Osteoblast (primary cell): Measurements from ENCODE around the gene MDH1B. TPM values are rescaled to one million over a fixed set of nuclear protein-coding genes. Genes with fewer than 3 reads are reported as not detected.

Source experiments
- DNase-seq: peaks from one replicate; pipeline ENCODE4 v3.0.0; 2011; ENCODE audit warnings: low spot score, mixed read lengths; ENCODE audit not compliant: insufficient read length; ENCODE audit errors: missing footprints
- H2AFZ ChIP-seq: 2 replicates; pipeline ENCODE4 v1.6.0; 2011; ENCODE audit warnings: mild to moderate bottlenecking, low read length
- H3K27ac ChIP-seq: 2 replicates; pipeline ENCODE4 v1.5.1; 2011; ENCODE audit warnings: mild to moderate bottlenecking, low read depth, low read length, moderate library complexity
- H3K27me3 ChIP-seq: 2 replicates; pipeline ENCODE4 v1.6.0; 2012; ENCODE audit warnings: mild to moderate bottlenecking, control low read depth, inconsistent platforms, low read length, moderate library complexity; ENCODE audit not compliant: insufficient read depth
- H3K36me3 ChIP-seq: 2 replicates; pipeline ENCODE4 v1.5.1; 2011; ENCODE audit warnings: mild to moderate bottlenecking, low read length, control low read depth, moderate library complexity; ENCODE audit not compliant: insufficient read depth
- H3K4me1 ChIP-seq: 2 replicates; pipeline ENCODE4 v1.5.1; 2011; ENCODE audit warnings: mild to moderate bottlenecking, low read length, control low read depth, moderate library complexity; ENCODE audit not compliant: insufficient read depth
- H3K4me2 ChIP-seq: 2 replicates; pipeline ENCODE4 v1.6.0; 2011; ENCODE audit warnings: mild to moderate bottlenecking, low read length; ENCODE audit not compliant: insufficient read depth
- H3K4me3 ChIP-seq: fragments of 200-600 bp; sonication (generic); 3 replicates; pipeline ENCODE4 v1.5.1; 2012; ENCODE audit warnings: mild to moderate bottlenecking, low read length, inconsistent platforms; ENCODE audit not compliant: insufficient read depth
- H3K79me2 ChIP-seq: 2 replicates; pipeline ENCODE4 v1.6.0; 2012; ENCODE audit warnings: mild to moderate bottlenecking, low read length, control low read depth, inconsistent platforms; ENCODE audit not compliant: insufficient read depth
- H3K9me3 ChIP-seq: 2 replicates; pipeline ENCODE4 v1.5.1; 2011; ENCODE audit warnings: low read depth, low read length, control low read depth
- H4K20me1 ChIP-seq: 2 replicates; pipeline ENCODE4 v1.6.0; 2012; ENCODE audit warnings: mild to moderate bottlenecking, low read length, control low read depth; ENCODE audit not compliant: insufficient read depth
- total RNA-seq: library from RNA; depleted of rRNA; stranded (reverse); fragments of >200 nt; gene quantifications from 2 replicates; pipeline ENCODE4 v1.2.3, GENCODE V29; 2012
- TF ChIP-seq, protein P1 (sequence below): IDR thresholded peaks from 2 replicates; pipeline ENCODE4 v1.5.1; 2011; ENCODE audit warnings: mild to moderate bottlenecking, low read depth, low read length, moderate library complexity; ENCODE audit errors: extremely low read depth

Gene MDH1B
- total RNA-seq, 1 donor, result 2.2 TPM

DNA sequence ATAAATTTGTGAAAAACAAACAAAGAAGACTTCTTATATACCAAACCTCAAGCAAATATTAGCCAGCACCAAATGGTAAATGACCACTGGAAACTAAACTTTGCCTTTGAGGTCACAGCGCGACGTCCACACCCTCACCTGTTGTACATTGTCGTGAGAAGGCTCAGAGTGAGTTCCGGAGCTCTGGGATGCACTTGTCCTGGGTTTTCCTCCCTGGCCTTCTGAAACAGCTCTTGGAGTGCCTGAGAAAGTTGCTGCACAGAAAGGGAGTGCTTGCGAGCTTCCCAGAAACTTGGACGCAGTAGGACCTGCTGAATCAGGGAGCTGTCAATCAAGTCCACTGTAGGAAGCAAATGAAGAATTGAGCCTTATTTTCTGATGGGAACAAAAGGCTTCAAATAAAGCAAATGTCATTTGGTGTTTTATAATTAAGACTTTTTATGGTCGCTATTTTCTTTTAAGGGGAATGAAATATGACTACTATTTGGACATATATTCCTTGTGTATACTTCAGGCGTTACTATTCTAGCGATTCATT, 57.9 kb downstream of the MDH1B start:
- Histone ChIP-seq H3K4me3 (no peak overlapping the region), H3K4me1 (no peaks in the 10 kb centered on the region), H4K20me1 (no peaks in the 10 kb centered on the region), H2AFZ (no peak overlapping the region), H3K27me3 (peaks cover 7% of the 10 kb centered on the region), H3K79me2 (no peaks in the 10 kb centered on the region), H3K36me3 (no peaks in the 10 kb centered on the region), H3K9me3 (no peaks in the 10 kb centered on the region), H3K4me2 (no peak overlapping the region), H3K27ac (no peak overlapping the region)
- TF ChIP-seq, protein P1, sequence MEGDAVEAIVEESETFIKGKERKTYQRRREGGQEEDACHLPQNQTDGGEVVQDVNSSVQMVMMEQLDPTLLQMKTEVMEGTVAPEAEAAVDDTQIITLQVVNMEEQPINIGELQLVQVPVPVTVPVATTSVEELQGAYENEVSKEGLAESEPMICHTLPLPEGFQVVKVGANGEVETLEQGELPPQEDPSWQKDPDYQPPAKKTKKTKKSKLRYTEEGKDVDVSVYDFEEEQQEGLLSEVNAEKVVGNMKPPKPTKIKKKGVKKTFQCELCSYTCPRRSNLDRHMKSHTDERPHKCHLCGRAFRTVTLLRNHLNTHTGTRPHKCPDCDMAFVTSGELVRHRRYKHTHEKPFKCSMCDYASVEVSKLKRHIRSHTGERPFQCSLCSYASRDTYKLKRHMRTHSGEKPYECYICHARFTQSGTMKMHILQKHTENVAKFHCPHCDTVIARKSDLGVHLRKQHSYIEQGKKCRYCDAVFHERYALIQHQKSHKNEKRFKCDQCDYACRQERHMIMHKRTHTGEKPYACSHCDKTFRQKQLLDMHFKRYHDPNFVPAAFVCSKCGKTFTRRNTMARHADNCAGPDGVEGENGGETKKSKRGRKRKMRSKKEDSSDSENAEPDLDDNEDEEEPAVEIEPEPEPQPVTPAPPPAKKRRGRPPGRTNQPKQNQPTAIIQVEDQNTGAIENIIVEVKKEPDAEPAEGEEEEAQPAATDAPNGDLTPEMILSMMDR, result no peak
- DNase-seq, result peak; percentile 41

DNA sequence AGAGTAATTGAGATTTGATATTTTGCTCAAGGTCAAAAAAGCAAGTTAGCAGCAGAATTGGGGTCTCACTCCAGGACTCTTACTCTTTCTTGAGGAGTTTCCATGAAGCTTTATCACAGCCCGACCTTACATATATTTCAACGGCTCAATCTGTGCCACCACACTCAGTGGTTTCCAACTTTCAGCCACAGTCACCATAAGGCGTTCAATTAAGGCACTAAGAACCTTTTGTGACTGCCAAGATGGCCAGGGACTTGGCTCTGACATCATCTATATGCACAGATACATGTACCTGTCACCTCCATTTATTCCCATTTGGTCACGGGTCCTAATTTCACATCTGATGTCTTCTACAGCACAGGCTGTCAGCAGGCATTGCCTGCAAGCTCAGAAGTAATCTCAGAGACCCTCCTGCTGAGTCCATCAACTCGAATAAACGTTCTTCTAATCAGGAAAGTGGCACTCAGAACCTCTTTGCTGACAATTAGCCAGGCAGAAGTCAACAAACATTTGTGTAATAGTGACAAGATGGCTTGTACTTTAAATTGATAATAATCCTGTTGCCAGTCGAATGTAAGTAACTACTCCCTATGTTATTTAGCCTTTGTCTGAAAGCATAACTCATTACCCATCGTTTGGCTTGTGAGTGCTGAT, 63.0 kb downstream of the MDH1B start:
- H3K4me3 ChIP-seq, result no peak overlapping the region
- H3K79me2 ChIP-seq, result no peaks in the 10 kb centered on the region
- DNase-seq, result no peak
- no peak overlapping the region for H3K4me2 ChIP-seq
- no peaks in the 10 kb centered on the region for H3K36me3 ChIP-seq
- H4K20me1 ChIP-seq, result no peaks in the 10 kb centered on the region
- H2AFZ ChIP-seq, result no peak overlapping the region
- H3K27me3 ChIP-seq, result peaks cover 7% of the 10 kb centered on the region
- TF ChIP-seq, protein P1, result no peak
- H3K9me3 ChIP-seq, result no peaks in the 10 kb centered on the region
- no peaks in the 10 kb centered on the region for H3K4me1 ChIP-seq
- no peak overlapping the region for H3K27ac ChIP-seq

DNA sequence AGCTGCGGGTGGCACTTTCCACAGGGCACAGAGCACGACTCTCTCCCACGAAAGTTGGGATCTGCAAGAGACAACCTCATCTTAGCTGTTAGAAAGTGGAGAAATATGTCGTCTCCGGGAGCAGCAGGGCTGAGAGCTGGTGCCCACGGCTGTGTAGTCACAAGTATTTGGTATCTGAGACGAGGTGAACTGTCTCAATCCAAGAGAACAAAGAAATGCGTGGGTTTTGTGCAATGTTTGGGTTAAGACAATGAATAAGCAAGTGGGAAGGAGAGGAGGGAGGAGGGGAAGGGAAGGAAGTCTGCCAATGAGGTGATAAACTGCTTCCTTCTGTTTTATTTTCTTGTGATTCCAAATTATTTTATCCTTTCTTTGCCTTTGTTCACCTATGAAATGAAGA, 65.0 kb downstream of the MDH1B start:
- peak overlapping the region; percentile 34 for H3K4me2 ChIP-seq
- H3K27ac ChIP-seq, result no peak overlapping the region
- H3K27me3 ChIP-seq, result peaks cover 6% of the 10 kb centered on the region
- H3K79me2 ChIP-seq, result no peaks in the 10 kb centered on the region
- no peaks in the 10 kb centered on the region for H3K4me1 ChIP-seq
- H3K9me3 ChIP-seq, result no peaks in the 10 kb centered on the region
- no peaks in the 10 kb centered on the region for H4K20me1 ChIP-seq
- no peaks in the 10 kb centered on the region for H3K36me3 ChIP-seq
- H3K4me3 ChIP-seq, result no peak overlapping the region
- TF ChIP-seq, protein P1, result no peak
- no peak for DNase-seq
- peak overlapping the region; percentile 5 for H2AFZ ChIP-seq

DNA sequence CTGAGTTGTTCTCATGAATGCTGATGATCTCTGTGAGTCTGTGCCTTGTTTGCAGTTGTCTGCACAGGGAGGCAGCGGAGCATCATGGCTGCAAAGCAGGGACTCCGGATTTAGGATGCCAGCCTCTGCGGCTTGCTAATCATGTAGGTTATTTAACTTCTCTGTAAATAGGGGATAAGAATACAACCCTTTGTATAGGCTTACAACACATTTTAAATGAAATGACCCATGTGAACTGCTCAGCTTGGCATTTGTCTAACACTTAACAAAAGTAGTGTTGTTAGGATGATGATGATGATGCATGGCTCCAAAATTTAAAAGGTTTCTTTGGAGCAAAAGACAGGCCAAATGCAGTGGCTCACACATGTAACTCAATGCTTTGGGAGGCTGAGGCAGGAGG, 66.3 kb downstream of the MDH1B start:
- Histone ChIP-seq H3K36me3 (no peaks in the 10 kb centered on the region), H3K4me3 (no peak overlapping the region), H4K20me1 (no peaks in the 10 kb centered on the region), H3K27ac (no peak overlapping the region), H3K4me1 (no peaks in the 10 kb centered on the region), H3K79me2 (no peaks in the 10 kb centered on the region), H3K9me3 (no peaks in the 10 kb centered on the region), H3K4me2 (no peak overlapping the region), H2AFZ (no peak overlapping the region), H3K27me3 (peaks cover 6% of the 10 kb centered on the region)
- DNase-seq, result no peak
- TF ChIP-seq, protein P1, result no peak
